KBM-7 (cell line): ENCODE measurements around the gene REV3L.
A peak's percentile ranks its signal among the peaks of the same experiment; 100 is the strongest.

Experiments
- DNase-seq: peaks from one replicate; pipeline ENCODE4 v3.0.0-alpha.2; 2015
- in situ Hi-C: fragments of 300-500 bp; cut with MboI; formaldehyde crosslinking; loops from 2 replicates; pipeline ENCODE4 v1.14.3; 2020; ENCODE audit warnings: low sequenced_read_pairs, low pct_unique_long_range_greater_than_20kb, mixed read lengths

REV3L gene

DNA sequence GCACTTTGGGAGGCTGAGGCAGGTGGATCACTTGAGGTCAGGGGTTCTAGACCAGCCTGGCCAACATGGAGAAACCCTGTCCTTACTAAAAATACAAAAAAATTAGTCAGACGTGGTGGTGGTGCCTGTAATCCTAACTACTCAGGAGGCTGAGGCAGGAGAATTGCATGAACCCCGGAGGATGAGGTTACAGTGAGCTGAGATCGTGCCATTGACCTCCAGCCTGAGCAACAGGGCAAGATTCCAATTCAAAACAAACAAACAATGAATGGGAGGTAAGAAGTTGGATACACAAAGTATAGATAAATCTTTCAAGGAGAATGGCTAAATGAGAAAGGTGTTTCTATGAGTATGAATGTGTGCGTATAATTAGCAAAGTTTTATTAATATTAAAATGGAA is 75.3 kb downstream of the REV3L start:
- in situ Hi-C loops, result no loop called here

DNA sequence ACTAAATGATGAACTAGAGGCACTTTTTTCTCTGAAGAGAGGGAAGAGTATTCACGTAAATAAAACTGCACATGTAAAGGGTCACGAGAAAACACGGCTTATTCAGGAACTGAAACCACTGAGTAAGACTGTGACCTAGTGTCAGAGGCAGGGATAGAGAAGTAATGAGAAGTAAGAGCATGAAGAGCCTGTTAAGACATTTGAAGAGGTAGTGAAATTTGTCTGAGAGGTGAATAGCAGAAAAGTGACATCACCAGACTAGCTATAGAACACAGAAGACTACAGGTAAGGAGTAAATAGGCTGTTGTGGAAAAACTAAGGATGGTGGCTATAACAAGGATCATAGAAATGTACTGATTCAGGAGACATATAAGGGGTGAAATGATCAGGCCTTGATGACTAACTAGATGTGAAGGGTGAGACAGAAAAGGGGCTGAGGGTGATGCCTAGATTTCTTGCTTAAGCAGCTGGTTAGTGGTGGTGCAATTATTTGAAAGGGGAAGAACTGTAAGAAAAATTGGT is 76.8 kb downstream of the REV3L start:
- DNase-seq, result peak; percentile 37
- in situ Hi-C loops, result no loop called here

More for the DNA sequence above, 75.3 kb downstream of the REV3L start:
- DNase-seq, result no peak

DNA sequence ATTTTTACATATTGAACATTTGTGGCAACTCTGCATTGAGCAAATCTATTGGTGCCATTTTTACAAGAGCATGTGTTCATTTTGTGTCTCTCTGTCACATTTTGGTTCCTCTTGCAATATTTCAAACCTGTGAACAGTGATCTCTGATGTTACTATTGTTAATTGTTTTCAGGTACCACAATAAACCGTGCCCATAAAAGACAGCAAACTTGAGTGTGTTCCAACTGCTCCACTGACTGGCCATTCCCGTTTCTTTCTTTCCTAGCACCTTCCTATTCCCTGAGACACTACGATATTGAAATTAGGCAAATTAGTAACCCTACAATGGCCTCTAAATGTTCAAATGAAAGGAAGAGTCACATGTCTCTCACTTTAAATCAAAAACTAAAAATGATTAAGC is 79.6 kb downstream of the REV3L start:
- in situ Hi-C loops, result no loop called here
- no peak for DNase-seq

DNA sequence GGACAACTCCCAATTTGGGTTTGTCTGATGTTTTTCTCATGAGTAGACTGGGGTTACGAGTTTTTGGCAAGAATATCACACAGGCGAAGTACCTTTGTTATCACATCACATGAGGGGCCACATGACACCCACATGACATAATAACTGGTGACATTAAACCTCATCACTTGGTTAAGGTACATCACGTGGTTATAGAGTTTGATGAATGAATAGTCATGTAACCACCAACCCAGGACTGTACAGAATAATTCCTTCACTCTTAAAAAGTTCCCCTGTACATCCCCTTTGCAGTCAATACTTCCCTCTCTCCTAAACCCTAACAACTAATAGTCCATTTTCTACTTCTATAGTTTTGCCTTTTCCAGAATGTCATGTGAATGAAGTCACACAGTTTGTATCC is 83.4 kb downstream of the REV3L start:
- DNase-seq, result no peak
- in situ Hi-C loops, result no loop called here

GRCh38 chr6:111388681-111389080 is 94.3 kb downstream of the REV3L start:
- DNase-seq, result no peak
- in situ Hi-C loops, result no loop called here

- no peak for DNase-seq
- in situ Hi-C loops, result no loop called here
Measured at GRCh38 chr6:111382476-111383294, 100.3 kb downstream of the REV3L start.

DNA sequence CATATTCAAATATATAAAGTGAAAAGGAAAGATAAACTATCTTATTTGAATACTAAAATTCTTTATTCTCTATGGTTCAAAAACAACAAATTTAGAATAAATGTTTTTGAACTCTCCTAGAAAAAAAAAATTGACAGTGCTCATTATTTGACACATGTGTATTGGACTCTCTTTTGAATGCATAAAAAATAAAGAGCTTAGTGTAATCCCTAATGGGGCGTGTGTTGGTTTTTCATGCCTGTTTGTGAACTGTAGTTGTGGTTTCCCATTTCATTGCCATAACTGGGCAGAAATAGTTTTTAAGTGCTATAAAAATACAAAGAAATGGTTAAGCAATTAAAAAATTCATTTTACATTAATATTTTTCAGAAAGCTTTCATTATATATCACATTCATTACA is 101.3 kb downstream of the REV3L start:
- no peak for DNase-seq
- in situ Hi-C loops, result no loop called here

GRCh38 chr6:111381123-111381522 is 101.9 kb downstream of the REV3L start:
- DNase-seq, result no peak
- in situ Hi-C loops, result no loop called here

DNA sequence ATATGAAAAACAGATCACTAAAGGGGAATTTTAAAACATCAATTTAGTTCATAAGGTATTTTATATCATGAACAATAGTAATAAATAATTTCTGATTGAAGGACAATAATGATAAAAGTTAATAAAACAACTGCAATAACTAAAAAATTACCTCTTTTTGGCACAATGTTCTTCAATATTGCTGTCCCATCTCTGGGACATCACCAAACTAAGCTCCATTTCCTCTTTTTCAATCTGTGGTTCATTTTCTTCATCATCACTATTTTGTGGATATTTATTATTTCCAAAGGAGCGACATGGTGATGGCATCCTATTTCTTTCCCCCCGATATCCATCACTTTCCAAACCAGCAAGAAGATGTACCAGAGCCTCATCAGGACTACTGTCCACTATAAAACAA is 103.2 kb downstream of the REV3L start:
- DNase-seq, result no peak
- in situ Hi-C loops, result no loop called here

DNA sequence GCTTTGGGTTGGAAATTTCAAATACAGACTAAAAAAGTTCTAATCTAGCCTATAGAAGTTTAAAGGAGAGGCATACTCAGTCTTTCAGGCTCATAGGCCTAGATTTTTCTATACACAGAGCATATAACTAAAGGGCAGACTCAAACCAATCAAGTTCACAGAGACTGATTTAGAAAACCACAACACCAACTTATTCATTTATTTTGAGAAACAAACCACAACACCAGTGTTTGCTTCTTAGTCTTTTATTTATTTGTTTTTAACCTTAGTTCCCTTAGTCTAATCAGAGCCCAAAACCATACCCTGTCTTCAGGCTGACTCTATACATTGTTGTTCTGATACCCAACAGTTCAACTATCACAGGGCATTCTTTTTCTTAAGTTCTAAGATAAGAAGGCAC is 103.7 kb downstream of the REV3L start:
- no peak for DNase-seq
- in situ Hi-C loops, result no loop called here

GRCh38 chr6:111377558-111378120 is 105.4 kb downstream of the REV3L start:
- DNase-seq, result no peak

GRCh38 chr6:111367393-111368088 is 115.5 kb downstream of the REV3L start:
- in situ Hi-C loops, result no loop called here
- no peak for DNase-seq

More at GRCh38 chr6:111377558-111378120, 105.4 kb downstream of the REV3L start:
- in situ Hi-C loops, result no loop called here

DNA sequence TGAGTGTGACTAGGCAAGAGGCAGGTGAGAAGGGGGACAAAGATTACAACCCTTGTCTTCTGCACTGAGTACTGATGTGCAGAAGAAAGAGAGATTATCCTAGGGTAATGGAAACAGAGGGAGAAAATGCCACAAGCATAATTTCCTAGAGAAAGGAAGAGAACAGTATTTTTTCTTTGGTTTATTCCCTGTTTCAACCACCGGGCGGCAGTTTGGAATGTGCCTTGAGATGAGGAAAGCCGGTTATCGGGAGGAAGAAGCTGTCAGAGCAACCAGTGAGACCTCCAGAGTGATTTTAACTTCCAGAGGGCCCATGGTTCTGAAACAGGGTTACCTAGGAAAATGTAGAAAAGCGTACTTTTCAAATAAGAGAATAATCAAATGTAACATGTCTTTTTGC is 121.4 kb downstream of the REV3L start:
- in situ Hi-C loops, result no loop called here
- DNase-seq, result peak; percentile 45

GRCh38 chr6:111358454-111358853 is 124.6 kb downstream of the REV3L start:
- no peak for DNase-seq
- in situ Hi-C loops, result no loop called here

DNA sequence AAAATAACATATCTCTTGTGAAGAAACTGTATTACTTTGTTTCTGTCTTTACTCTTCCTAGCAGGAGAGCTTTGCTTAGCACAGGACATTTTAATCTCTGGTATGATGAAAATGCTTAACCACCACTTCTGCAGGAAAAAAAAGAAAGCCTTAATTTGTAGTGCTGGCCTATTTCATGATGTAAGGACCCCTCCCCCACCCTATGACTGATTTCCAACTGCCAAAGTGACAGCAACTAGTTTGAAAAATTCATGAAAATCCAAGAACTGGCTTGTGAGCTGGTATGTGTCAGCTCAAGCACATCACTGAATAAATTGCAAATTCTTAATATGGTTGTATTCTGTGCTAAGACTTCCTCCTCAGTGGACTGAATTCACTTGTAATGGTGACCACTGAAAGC is 125.3 kb downstream of the REV3L start:
- DNase-seq, result no peak
- in situ Hi-C loops, result no loop called here

- in situ Hi-C loops, result no loop called here
- no peak for DNase-seq
Measured at GRCh38 chr6:111356551-111356950, 126.5 kb downstream of the REV3L start.

DNA sequence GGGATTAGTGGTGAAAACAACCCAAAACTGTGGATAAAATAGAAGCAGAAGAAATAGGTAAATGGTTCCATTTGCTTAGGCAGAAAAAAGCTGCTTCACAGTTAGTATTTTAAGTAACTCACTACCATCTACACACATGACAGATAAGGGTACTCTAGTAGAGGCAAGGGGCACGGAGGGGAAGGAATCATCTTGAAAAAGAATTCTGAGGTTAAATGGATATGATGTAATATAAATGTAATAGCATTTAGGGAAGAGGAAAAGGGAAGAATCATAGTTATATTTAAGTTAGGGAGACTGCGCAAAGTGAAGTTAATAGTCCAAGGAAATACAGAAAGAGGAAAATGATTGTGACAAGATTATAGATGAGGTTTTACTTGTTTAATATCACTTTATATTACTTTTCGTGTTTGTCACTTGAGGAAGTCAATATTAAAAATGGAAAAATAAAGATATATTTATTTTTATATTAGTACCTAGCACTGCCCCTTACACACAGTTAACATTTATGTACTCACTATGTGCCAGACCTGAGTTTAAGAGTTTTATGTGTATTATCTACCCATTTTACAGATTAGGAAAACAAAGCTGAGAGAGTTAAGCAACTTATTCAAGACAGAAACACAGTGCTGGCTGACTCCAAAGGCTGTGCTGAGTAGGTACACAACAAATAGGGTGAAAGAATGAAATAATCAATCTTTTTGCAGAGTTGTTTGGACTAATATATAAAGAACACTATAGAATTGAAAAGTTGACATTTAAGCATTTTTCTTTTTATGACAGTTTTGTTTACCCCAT is 128.1 kb downstream of the REV3L start:
- DNase-seq, result no peak
- in situ Hi-C loops, result no loop called here

DNA sequence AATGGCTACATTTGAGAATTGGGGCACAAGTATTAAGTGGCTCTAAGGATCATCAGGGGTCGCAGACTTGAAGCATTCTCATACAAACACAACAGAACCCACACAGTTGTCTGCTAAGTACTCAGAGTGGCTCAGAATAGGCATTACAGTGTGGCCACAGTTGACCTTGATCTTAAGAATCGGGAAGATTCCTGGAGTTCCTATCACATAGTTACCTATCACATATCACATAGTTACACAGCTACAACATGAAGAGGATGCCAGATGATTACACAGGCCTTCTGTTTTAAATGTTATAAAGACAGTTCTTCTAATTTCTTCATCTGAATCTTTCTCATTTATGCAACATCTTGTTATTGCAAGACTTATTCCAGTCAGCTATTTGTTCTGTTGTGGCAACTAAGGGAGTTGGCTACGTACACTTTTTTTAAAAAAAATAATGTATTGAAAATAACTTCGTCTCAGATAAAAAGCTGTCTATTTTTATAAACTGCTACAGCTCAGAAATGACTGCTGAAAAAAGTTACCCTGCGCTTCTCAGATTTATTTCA is 129.0 kb downstream of the REV3L start:
- no peak for DNase-seq
- in situ Hi-C loops, result no loop called here

DNA sequence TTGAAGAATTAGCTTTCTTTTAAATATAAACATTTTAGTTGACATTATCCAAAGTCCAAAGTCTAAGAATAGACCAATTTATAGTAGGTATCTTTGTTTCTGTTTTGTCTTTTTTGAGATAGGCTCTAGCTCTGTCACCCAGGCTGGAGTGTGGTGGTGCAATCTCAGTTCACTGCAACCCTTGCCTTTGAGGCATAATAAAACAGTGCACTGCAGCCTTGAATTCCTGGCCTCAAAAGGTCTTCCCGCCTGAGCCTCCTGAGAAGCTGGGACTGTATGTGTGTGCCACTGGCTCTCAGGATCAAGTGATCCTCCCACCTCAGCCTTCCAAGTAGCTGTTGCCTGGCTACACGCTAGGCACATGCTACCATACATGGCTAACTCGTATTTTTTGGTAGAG is 135.4 kb downstream of the REV3L start:
- in situ Hi-C loops, result no loop called here
- no peak for DNase-seq
